ENCODE results near the gene OSTN. TPM values are rescaled to one million over a fixed set of nuclear protein-coding genes. Genes with fewer than 3 reads are reported as not detected.

Gene OSTN
- total and polyA plus RNA-seq, 2 donors (not counting 1 experiment from before 2014, with no cell fraction given) = not detected

DNA sequence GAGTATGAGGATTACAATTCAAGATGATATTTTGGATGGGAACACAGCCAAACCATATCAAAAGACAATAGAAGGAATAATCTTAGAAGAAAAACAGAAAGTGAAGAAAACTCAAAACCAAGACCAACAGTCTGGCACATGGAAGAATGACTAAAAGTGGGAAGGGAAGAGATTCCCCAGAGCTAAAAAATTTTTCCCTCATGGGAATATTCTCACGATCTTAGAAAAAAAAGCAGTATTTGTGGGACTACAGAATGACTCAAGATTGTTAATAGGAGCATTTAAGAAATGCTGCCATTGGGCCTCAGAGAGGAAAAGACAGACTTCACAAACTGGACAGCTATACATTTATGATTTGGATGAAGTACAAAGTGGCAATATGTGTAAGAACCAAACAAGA, 18.3 kb downstream of the OSTN start:
- Histone ChIP-seq H2AFZ (ENCODE audit: insufficient read depth, low read depth, low read length, poor library complexity, severe bottlenecking) (no peak overlapping the region), H3K9ac (ENCODE audit: low read length) (no peak overlapping the region), H3K4me2 (replicated peaks; ENCODE audit: low read depth, low read length, poor library complexity, severe bottlenecking) (no peak overlapping the region), H3K9me3 (ENCODE audit: control extremely low read depth in 1 of 3, control insufficient read depth in 2 of 3, insufficient read depth in 1 of 3, low read length in 2 of 3) (peaks cover 0 to 11% (median 0%) of the 10 kb centered on the region in 3 donors), H3K79me2 (ENCODE audit: control insufficient read depth, insufficient read depth, low read length) (no peaks in the 10 kb centered on the region), H3K27me3 (replicated peaks in 1 of 4; ENCODE audit: control extremely low read depth in 1 of 4, control insufficient read depth in 3 of 4, insufficient read depth in 4 of 4, low read length in 3 of 4) (peaks cover 0 to 2% (median 0%) of the 10 kb centered on the region in 4 experiments), H3K36me3 (replicated peaks in 1 of 2; ENCODE audit: control extremely low read depth in 1 of 2, control insufficient read depth in 1 of 2, extremely low read depth in 1 of 2, insufficient read depth in 2 of 2, low read length in 1 of 2) (no peaks in the 10 kb centered on the region), H3K4me3 (ENCODE audit: control extremely low read depth in 1 of 5, extremely low read depth in 1 of 5, insufficient read depth in 1 of 5, low read depth in 2 of 5, low read length in 4 of 5) (no peak overlapping the region), H3K4me1 (ENCODE audit: control insufficient read depth in 2 of 2, insufficient read depth in 2 of 2, low read length in 2 of 2) (no peaks in the 10 kb centered on the region), H4K20me1 (ENCODE audit: control insufficient read depth, insufficient read depth, low read length, poor library complexity, severe bottlenecking) (no peaks in the 10 kb centered on the region), H3K27ac (ENCODE audit: low read length in 2 of 2) (no peak overlapping the region)
- intact Hi-C loops (cut with micrococcal nuclease) = no loop called here
- no CpG with 5 or more reads among the region's 1 CpG for WGBS (ENCODE audit: insufficient coverage)
- Mint-ChIP-seq H3K9me3 (ENCODE audit: insufficient read depth) (peaks cover 6% of the 10 kb centered on the region), H3K4me1 (no peaks in the 10 kb centered on the region), H3K27me3 (peaks cover 3% of the 10 kb centered on the region), H3K27ac (no peak overlapping the region), H3K4me3 (no peak overlapping the region)
- DNase-seq = no peak
- TF ChIP-seq, protein P1, sequence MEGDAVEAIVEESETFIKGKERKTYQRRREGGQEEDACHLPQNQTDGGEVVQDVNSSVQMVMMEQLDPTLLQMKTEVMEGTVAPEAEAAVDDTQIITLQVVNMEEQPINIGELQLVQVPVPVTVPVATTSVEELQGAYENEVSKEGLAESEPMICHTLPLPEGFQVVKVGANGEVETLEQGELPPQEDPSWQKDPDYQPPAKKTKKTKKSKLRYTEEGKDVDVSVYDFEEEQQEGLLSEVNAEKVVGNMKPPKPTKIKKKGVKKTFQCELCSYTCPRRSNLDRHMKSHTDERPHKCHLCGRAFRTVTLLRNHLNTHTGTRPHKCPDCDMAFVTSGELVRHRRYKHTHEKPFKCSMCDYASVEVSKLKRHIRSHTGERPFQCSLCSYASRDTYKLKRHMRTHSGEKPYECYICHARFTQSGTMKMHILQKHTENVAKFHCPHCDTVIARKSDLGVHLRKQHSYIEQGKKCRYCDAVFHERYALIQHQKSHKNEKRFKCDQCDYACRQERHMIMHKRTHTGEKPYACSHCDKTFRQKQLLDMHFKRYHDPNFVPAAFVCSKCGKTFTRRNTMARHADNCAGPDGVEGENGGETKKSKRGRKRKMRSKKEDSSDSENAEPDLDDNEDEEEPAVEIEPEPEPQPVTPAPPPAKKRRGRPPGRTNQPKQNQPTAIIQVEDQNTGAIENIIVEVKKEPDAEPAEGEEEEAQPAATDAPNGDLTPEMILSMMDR (IDR thresholded peaks at IDR 0.05) = no peak
- no peak for TF ChIP-seq EZH2 (IDR thresholded peaks at IDR 0.05; ENCODE audit: borderline replicate concordance, insufficient read depth, low read depth, low read length, poor library complexity, severe bottlenecking)
- no peak for ATAC-seq (ENCODE audit: low read depth)
- CTCF ChIA-PET = no interaction called here
- POLR2A ChIA-PET = no interaction called here

DNA sequence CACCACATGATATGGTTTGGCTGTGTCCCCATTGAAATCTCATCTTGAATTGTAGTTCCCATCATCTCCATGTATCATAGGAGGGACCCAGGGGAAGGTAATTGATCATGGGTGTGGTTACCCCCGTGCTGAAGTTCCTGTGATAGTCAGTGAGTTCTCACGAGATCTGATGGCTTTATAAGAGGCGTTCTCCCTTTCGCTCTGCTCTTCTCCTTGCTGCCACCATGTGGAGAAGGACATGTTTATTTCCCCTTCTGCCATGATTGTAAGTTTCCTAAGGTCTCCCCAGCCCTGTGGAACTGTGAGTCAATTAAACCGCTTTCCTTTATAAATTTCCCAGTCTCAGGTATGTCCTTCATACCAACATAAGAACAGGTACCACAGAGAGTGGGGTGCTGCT, 21.9 kb downstream of the OSTN start:
- no peak overlapping the region for H3K27ac Mint-ChIP-seq
- 87% methylated on average over 4 of the region's 5 CpGs for WGBS (ENCODE audit: insufficient coverage)
- no peak overlapping the region for H3K4me3 Mint-ChIP-seq
- H3K4me1 ChIP-seq (ENCODE audit: control insufficient read depth in 2 of 2, insufficient read depth in 2 of 2, low read length in 2 of 2) = no peaks in the 10 kb centered on the region
- no peaks in the 10 kb centered on the region for H3K4me1 Mint-ChIP-seq
- TF ChIP-seq, protein P1 (IDR thresholded peaks at IDR 0.05) = no peak
- no peak for TF ChIP-seq EZH2 (IDR thresholded peaks at IDR 0.05; ENCODE audit: borderline replicate concordance, insufficient read depth, low read depth, low read length, poor library complexity, severe bottlenecking)
- peaks cover 0 to 6% (median 0%) of the 10 kb centered on the region in 3 donors for H3K9me3 ChIP-seq (ENCODE audit: control extremely low read depth in 1 of 3, control insufficient read depth in 2 of 3, insufficient read depth in 1 of 3, low read length in 2 of 3)
- intact Hi-C loops (cut with micrococcal nuclease) = no loop called here
- H2AFZ ChIP-seq (ENCODE audit: insufficient read depth, low read depth, low read length, poor library complexity, severe bottlenecking) = no peak overlapping the region
- H4K20me1 ChIP-seq (ENCODE audit: control insufficient read depth, insufficient read depth, low read length, poor library complexity, severe bottlenecking) = no peaks in the 10 kb centered on the region
- H3K27ac ChIP-seq (ENCODE audit: low read length in 2 of 2) = no peak overlapping the region
- H3K27me3 ChIP-seq (replicated peaks in 1 of 4; ENCODE audit: control extremely low read depth in 1 of 4, control insufficient read depth in 3 of 4, insufficient read depth in 4 of 4, low read length in 3 of 4) = peaks cover 0 to 2% (median 0%) of the 10 kb centered on the region in 4 experiments
- ChIA-PET POLR2A (no interaction called here), CTCF (no interaction called here)
- H3K27me3 Mint-ChIP-seq = peaks cover 6% of the 10 kb centered on the region
- H3K9me3 Mint-ChIP-seq (ENCODE audit: insufficient read depth) = peaks cover 3% of the 10 kb centered on the region
- DNase-seq (no peak), ATAC-seq (ENCODE audit: low read depth) (no peak)
- no peak overlapping the region for H3K9ac ChIP-seq (ENCODE audit: low read length)
- H3K4me3 ChIP-seq (ENCODE audit: control extremely low read depth in 1 of 5, extremely low read depth in 1 of 5, insufficient read depth in 1 of 5, low read depth in 2 of 5, low read length in 4 of 5) = no peak overlapping the region
- no peak overlapping the region for H3K4me2 ChIP-seq (replicated peaks; ENCODE audit: low read depth, low read length, poor library complexity, severe bottlenecking)
- H3K36me3 ChIP-seq (replicated peaks in 1 of 2; ENCODE audit: control extremely low read depth in 1 of 2, control insufficient read depth in 1 of 2, extremely low read depth in 1 of 2, insufficient read depth in 2 of 2, low read length in 1 of 2) = no peaks in the 10 kb centered on the region
- no peaks in the 10 kb centered on the region for H3K79me2 ChIP-seq (ENCODE audit: control insufficient read depth, insufficient read depth, low read length)

Data from B cell (primary cell).